ENCODE results near the gene PIK3C2A. TPM values are rescaled to one million over a fixed set of nuclear protein-coding genes. Genes with fewer than 3 reads are reported as not detected.

PIK3C2A gene
- total RNA-seq, 1 donor from 2014 or later, result 35.0 TPM

- FAIRE-seq, result no peak
- peak overlapping the region; percentile 91 for H3K4me3 ChIP-seq (ENCODE audit: low read depth, low read length)
- TF ChIP-seq CTCF (IDR thresholded peaks at IDR 0.05; ENCODE audit: insufficient read depth, low read length, severe bottlenecking), result no peak
- H3K27me3 ChIP-seq (ENCODE audit: control insufficient read depth, insufficient read depth, low read length), result no peaks in the 10 kb centered on the region
- DNase-seq (ENCODE audit: low read depth), result peak; percentile 2
- H3K36me3 ChIP-seq (ENCODE audit: control insufficient read depth, insufficient read depth, low read length), result no peaks in the 10 kb centered on the region
Measured at GRCh38 chr11:17206463-17206862, 1.3 kb downstream of the PIK3C2A start.

GRCh38 chr11:17197431-17197898, 10.3 kb downstream of the PIK3C2A start:
- Histone ChIP-seq H3K36me3 (ENCODE audit: control insufficient read depth, insufficient read depth, low read length) (peaks cover 3% of the 10 kb centered on the region), H3K27me3 (ENCODE audit: control insufficient read depth, insufficient read depth, low read length) (no peaks in the 10 kb centered on the region), H3K4me3 (ENCODE audit: low read depth, low read length) (no peak overlapping the region)
- FAIRE-seq, result no peak
- no peak for TF ChIP-seq CTCF (IDR thresholded peaks at IDR 0.05; ENCODE audit: insufficient read depth, low read length, severe bottlenecking)
- peak; percentile 79 for DNase-seq (ENCODE audit: low read depth)

GRCh38 chr11:17188675-17189074, 19.1 kb downstream of the PIK3C2A start:
- FAIRE-seq, result no peak

GRCh38 chr11:17186932-17187692, 20.7 kb downstream of the PIK3C2A start:
- no peak overlapping the region for H3K4me3 ChIP-seq (ENCODE audit: low read depth, low read length)
- no peak for TF ChIP-seq CTCF (IDR thresholded peaks at IDR 0.05; ENCODE audit: insufficient read depth, low read length, severe bottlenecking)
- peaks cover 3% of the 10 kb centered on the region for H3K36me3 ChIP-seq (ENCODE audit: control insufficient read depth, insufficient read depth, low read length)
- DNase-seq (ENCODE audit: low read depth), result no peak
- no peaks in the 10 kb centered on the region for H3K27me3 ChIP-seq (ENCODE audit: control insufficient read depth, insufficient read depth, low read length)
- FAIRE-seq, result no peak

More at GRCh38 chr11:17188675-17189074, 19.1 kb downstream of the PIK3C2A start:
- H3K36me3 ChIP-seq (ENCODE audit: control insufficient read depth, insufficient read depth, low read length), result peaks cover 3% of the 10 kb centered on the region
- no peak for TF ChIP-seq CTCF (IDR thresholded peaks at IDR 0.05; ENCODE audit: insufficient read depth, low read length, severe bottlenecking)
- no peak for DNase-seq (ENCODE audit: low read depth)
- no peaks in the 10 kb centered on the region for H3K27me3 ChIP-seq (ENCODE audit: control insufficient read depth, insufficient read depth, low read length)
- H3K4me3 ChIP-seq (ENCODE audit: low read depth, low read length), result no peak overlapping the region

GRCh38 chr11:17185938-17186337, 21.8 kb downstream of the PIK3C2A start:
- TF ChIP-seq CTCF (IDR thresholded peaks at IDR 0.05; ENCODE audit: insufficient read depth, low read length, severe bottlenecking), result no peak
- H3K4me3 ChIP-seq (ENCODE audit: low read depth, low read length), result no peak overlapping the region
- DNase-seq (ENCODE audit: low read depth) (peak; percentile 6), FAIRE-seq (no peak)
- H3K27me3 ChIP-seq (ENCODE audit: control insufficient read depth, insufficient read depth, low read length), result no peaks in the 10 kb centered on the region
- peaks cover 3% of the 10 kb centered on the region for H3K36me3 ChIP-seq (ENCODE audit: control insufficient read depth, insufficient read depth, low read length)

All from bronchial epithelial cell (primary cell).